Mucosa of rectum (tissue), 2 donors: ENCODE measurements around the gene ADCY6.

Source experiments
- H3K27ac ChIP-seq, 2 donors: one replicate each; pipeline ENCODE4 v1.7.0; 2013; ENCODE audit warnings: inconsistent platforms in 2 of 2, low read depth in 2 of 2, low read length in 2 of 2
- H3K27me3 ChIP-seq, 2 donors: one replicate each; pipeline ENCODE4 v1.7.0; 2013; ENCODE audit warnings: low read length in 2 of 2; ENCODE audit not compliant: control insufficient read depth in 2 of 2, insufficient read depth in 2 of 2
- H3K36me3 ChIP-seq, 2 donors: one replicate each; pipeline ENCODE4 v1.7.0; 2013; ENCODE audit warnings: low read length in 2 of 2; ENCODE audit not compliant: control insufficient read depth in 2 of 2, insufficient read depth in 2 of 2
- H3K4me1 ChIP-seq, 2 donors: one replicate each; pipeline ENCODE4 v1.7.0; 2013; ENCODE audit warnings: low read length in 2 of 2, mild to moderate bottlenecking in 1 of 2; ENCODE audit not compliant: control insufficient read depth in 2 of 2, insufficient read depth in 2 of 2
- H3K4me3 ChIP-seq, 2 donors: one replicate each; pipeline ENCODE4 v1.7.0; 2013; ENCODE audit warnings: low read length in 2 of 2
- H3K9ac ChIP-seq, 2 donors: one replicate each; pipeline ENCODE4 v1.7.0; 2013; ENCODE audit warnings: low read length in 2 of 2, low read depth in 1 of 2, mild to moderate bottlenecking in 1 of 2
- H3K9me3 ChIP-seq, 2 donors: one replicate each; pipeline ENCODE4 v1.7.0; 2013; ENCODE audit warnings: low read length in 2 of 2; ENCODE audit not compliant: control insufficient read depth in 2 of 2
- donor health status: healthy.
- donor health status: Normal muscosa, but diverticular disease.

Gene ADCY6

DNA sequence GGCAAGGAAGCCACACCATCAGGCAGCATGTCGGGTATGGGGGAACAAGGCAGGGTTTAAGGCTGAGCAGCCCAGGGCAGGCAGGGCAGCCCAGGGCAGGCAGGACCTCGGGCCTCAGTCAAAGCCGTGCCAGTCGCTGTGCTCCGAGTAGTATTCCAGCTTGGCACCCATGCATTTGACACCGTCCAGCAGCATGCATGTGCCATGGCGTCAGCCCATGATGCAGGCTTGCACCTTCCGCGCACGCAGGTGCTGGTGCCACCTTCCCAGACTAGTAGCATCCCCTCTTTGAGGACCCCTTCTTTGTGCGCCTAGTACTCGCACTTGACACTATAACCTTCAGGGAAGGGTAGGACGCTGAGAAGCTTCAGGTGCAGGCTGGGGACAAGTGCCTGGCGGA lies 11.6 kb upstream of the ADCY6 start:
- Histone ChIP-seq H3K4me1 (peaks cover 6 to 8% of the 10 kb centered on the region in 2 donors), H3K9ac (no peak overlapping the region), H3K27me3 (no peaks in the 10 kb centered on the region), H3K9me3 (no peaks in the 10 kb centered on the region), H3K36me3 (no peaks in the 10 kb centered on the region), H3K4me3 (no peak overlapping the region), H3K27ac (no peak overlapping the region)

DNA sequence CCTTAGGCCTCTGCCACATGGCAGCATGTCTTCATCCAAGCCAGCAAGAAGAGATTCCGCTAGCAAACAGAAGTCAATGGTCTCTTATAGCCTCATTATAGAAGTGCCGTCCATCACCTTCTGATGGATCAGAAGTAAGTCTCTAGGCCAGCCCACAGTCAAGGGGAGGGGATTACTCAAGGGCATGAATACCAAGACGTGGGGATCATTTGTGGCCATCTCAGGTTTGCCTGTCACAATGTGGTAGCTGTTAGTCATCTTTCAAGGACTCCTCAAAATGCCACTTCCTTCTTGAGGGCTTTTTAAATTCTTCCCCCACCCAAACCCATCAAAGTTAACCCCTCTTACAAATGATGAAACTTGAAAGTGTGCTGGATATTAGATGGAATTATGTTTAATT lies 8.1 kb upstream of the ADCY6 start:
- Histone ChIP-seq H3K27ac (no peak overlapping the region), H3K27me3 (no peaks in the 10 kb centered on the region), H3K9ac (no peak overlapping the region), H3K9me3 (no peaks in the 10 kb centered on the region), H3K4me3 (no peak overlapping the region), H3K4me1 (peaks cover 26 to 30% of the 10 kb centered on the region in 2 donors), H3K36me3 (no peaks in the 10 kb centered on the region)

DNA sequence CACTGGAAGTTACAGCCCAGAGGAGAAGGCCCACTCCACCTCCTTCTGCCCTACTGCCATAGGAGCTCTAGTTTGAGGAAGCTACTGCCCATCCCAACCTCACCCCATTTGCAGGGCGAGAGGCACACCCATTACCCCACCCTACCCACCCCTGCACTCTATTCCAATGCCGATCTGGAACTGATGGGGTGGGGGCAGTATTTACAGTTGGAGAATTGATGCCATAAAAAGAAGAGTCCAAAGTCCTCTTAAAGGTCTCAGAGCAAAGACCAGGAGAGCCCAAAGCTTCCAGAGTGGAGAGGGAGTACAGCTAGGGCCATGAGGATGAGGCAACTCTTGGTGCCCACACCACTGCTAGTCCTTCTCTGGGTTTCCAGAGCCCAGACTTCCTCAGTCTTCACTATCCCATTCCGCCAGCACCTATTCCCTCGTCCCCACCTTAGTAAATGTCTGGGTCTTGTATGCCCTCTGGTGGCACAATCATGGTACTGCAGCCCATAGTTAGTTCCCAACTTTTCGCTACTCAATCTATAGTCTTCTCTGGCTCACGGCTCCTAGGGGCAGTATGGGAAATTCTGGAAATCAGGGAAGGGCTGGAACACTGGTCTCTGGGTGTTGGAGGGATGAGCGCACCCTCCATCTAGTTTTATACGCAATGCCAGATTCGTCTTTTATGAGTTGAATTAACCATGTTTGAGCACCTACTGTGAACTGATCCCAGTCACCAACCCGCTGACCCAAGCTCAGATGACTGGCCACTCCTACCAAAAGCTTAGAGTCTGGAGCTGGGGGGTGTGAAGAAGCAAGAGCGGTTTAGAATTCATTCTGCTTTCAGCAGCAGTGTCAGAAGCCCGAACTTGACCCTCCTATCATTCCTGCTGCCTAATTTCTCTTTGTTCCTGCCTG lies 6.9 kb upstream of the ADCY6 start:
- Histone ChIP-seq H3K9ac (no peak overlapping the region), H3K9me3 (no peaks in the 10 kb centered on the region), H3K4me3 (peak overlapping the region; percentile 13 to 32), H3K36me3 (no peaks in the 10 kb centered on the region), H3K27me3 (no peaks in the 10 kb centered on the region), H3K4me1 (peaks cover 26 to 30% of the 10 kb centered on the region in 2 donors), H3K27ac (peak overlapping the region; percentile 80 to 88)

DNA sequence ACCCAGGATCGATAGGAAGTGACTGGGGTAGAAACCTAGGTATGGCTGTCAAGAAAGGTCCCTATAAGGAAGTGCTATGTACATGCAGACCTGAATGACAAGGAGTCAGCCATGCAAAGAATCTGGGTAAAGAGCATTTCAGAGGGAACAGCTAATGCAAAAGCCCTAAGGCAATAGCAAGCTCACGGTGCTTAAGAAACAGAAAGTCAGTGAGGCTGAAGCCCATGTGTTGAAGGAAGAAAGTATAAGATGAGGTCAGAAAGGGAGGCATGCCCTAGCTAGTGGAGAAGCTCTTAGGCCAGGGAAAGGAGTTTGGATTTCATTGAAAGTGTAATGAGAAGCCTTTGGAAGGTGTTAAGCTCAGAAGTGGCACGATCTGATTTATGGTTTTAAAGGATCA lies 6.0 kb upstream of the ADCY6 start:
- Histone ChIP-seq H3K27me3 (no peaks in the 10 kb centered on the region), H3K27ac (peak overlapping the region; percentile 80 to 88), H3K36me3 (no peaks in the 10 kb centered on the region), H3K4me3 (peak overlapping the region; percentile 9 to 32), H3K9ac (no peak overlapping the region), H3K9me3 (no peaks in the 10 kb centered on the region), H3K4me1 (peaks cover 33 to 35% of the 10 kb centered on the region in 2 donors)

DNA sequence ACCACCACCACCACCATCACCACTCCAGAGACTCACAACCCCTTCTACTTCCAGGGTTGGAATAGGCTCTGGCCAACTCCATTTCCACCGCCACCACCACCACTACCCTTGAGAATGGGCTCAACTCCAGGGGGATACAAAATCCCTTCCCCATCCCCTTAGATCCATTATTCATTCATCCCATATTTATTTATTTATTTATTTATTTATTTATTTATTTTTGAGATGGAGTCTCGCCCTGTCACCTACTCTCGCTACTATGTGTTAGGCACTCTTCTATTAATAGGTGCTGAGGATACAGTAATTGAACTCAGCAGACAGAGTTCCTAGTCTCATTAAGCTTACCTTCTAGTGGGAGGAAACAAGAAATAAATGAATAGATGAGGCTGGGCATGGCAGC lies 4.8 kb upstream of the ADCY6 start:
- no peak overlapping the region for H3K9ac ChIP-seq
- H3K4me3 ChIP-seq, result no peak overlapping the region
- H3K27ac ChIP-seq, result peak overlapping the region; percentile 19 to 80
- no peaks in the 10 kb centered on the region for H3K27me3 ChIP-seq
- peaks cover 34 to 36% of the 10 kb centered on the region in 2 donors for H3K4me1 ChIP-seq
- no peaks in the 10 kb centered on the region for H3K36me3 ChIP-seq
- no peaks in the 10 kb centered on the region for H3K9me3 ChIP-seq

DNA sequence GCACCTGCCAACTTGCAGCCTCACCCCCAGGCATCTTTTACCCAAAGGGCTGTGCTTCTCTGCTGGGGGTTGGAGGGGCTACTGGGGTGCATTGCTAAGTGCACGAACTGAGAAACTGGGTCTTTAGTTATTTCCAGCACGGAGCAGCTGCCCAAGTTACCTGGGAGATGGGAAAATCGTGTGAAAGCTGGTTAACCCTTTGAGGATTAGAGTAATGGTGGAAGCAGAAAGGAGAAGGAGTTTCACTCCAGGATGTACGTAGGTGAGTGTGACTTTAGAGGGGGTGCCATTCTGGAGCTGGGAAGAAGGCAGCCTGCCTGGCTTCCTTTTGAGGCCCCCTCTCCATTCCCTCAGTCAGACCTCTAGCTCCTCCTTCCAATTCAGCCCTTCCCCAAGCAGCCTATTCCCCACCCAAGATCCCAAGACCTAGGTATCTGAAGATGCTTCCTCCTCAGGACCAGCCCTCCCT lies 1.0 kb upstream of the ADCY6 start:
- H3K36me3 ChIP-seq, result no peaks in the 10 kb centered on the region
- peak overlapping the region; percentile 0 to 34 for H3K9ac ChIP-seq
- H3K4me1 ChIP-seq, result peaks cover 34 to 37% of the 10 kb centered on the region in 2 donors
- peak overlapping the region; percentile 56 to 68 for H3K4me3 ChIP-seq
- H3K27ac ChIP-seq, result peak overlapping the region; percentile 48 to 92
- H3K27me3 ChIP-seq, result no peaks in the 10 kb centered on the region
- no peaks in the 10 kb centered on the region for H3K9me3 ChIP-seq

DNA sequence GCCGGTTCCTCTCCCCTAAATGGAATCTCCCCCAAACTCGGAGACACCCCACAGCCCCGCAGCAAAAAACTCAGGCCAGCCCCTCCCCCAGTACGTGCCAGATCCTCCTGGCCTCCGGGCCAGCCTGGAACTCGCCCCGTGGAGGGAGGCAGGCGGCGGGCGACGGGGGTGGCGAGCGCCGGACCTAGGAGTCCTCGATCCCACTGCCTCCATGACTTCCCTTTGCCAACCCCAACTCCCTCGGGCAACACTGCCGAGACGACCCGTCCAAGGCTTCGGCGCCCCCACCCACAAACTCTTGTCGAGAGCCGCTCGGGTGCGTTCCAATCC lies 400 bp downstream of the ADCY6 start:
- Histone ChIP-seq H3K9me3 (no peaks in the 10 kb centered on the region), H3K27ac (peak overlapping the region; percentile 66 to 92), H3K4me3 (peak overlapping the region; percentile 80), H3K36me3 (no peaks in the 10 kb centered on the region), H3K27me3 (no peaks in the 10 kb centered on the region), H3K9ac (peak overlapping the region; percentile 81 to 84), H3K4me1 (peaks cover 23 to 28% of the 10 kb centered on the region in 2 donors)

DNA sequence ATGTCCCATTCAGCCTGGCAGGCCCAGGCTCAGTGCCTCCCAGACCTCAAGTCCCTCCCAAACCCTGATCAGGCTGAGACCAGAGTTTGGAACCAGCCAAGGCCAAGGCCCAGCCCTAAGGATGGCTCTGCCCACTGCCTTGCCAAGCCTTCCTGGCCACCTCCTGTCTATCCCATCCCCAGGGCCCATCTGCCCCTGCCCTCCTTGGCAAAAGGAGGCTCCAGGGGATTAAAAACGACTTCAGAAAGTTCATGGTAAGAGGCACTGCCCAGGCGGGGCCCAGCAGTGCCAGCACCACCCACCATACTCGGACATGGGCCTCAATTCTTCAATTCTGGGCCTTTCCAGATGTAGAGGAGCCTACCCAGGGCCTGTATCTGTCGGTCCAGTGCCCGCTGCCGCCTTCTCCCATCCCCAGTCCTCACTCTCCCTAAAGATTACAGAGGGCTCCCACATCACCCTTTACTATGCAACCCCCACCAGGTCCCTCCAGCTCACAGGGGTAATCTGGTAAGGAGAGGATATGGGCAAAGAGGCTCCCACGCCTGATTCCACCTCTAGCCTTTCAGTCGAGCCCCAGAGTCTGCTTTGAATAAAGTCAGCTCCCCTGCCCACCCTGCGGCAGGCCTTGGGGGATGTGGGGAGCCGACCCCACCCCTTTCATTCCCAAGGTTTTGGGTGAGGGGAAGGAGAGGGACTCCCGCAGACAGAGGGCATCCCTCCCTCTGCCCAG lies 932 bp downstream of the ADCY6 start:
- Histone ChIP-seq H3K36me3 (no peaks in the 10 kb centered on the region), H3K9ac (peak overlapping the region; percentile 81 to 84), H3K9me3 (no peaks in the 10 kb centered on the region), H3K27ac (peak overlapping the region; percentile 66 to 92), H3K4me3 (peak overlapping the region; percentile 80), H3K27me3 (no peaks in the 10 kb centered on the region), H3K4me1 (peaks cover 23 to 25% of the 10 kb centered on the region in 2 donors)

DNA sequence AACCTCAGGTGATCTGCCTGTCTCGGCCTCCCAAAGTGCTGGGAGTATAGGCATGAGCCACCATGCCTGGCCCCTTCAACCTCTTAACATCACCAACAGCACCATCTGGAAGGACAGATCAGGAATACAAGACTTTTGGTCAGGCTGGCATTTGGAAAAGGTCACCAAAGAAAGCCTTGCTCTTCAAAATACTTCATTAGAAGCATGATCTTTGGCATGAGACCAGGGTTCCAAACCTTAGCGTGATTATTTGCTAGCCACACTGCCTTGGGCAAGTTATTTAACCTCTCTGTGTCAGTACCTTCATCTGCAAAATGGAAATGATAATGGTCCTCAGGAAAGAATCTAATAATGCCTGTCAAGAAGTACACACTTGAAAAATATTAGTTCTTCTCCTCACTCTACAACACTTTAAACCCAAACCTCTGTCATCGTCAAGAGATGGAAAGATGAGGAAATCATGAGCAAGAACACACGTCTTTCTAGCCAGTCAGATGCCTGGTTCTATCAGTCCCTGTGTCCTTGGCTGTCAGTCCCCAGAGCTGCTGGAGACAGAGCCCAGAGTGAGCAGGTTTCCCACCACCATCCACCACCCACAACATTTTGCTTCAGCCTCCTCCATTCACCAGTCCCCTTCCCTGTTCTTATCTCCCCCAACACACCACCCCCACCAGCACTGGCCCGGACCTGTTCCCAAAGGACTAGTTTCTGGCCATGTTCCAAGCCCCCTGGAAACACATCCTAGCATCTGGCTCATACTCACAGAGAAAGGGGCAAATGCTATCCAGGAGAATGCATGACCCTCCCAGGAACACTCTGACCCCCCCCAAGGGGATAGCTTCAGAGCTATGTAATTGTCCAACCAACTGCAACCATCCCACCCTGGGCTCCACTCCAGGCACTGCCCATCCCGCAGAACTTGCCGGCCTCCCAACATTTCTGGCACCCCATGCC lies 2.0 kb downstream of the ADCY6 start:
- H3K4me3 ChIP-seq, result peak overlapping the region; percentile 80
- no peaks in the 10 kb centered on the region for H3K9me3 ChIP-seq
- H3K27ac ChIP-seq, result peak overlapping the region in 1 of 2 donors; percentile 92
- H3K27me3 ChIP-seq, result no peaks in the 10 kb centered on the region
- peaks cover 26 to 31% of the 10 kb centered on the region in 2 donors for H3K4me1 ChIP-seq
- peaks cover 3 to 5% of the 10 kb centered on the region in 2 donors for H3K36me3 ChIP-seq
- H3K9ac ChIP-seq, result peak overlapping the region; percentile 81 to 84
